Measurements from ENCODE around the gene SLC6A8.
"Not testable (repeated sequence)": the region's sequence is repeated elsewhere in the genome, so short reads cannot be mapped to it uniquely, and the experiment has no call there.

SLC6A8 gene

GRCh38 chrX:153671589-153672530, 15.9 kb upstream of the SLC6A8 start:
- no peak for DNase-seq (ENCODE audit: low read depth in 1 of 2, low spot score in 1 of 2)

DNA sequence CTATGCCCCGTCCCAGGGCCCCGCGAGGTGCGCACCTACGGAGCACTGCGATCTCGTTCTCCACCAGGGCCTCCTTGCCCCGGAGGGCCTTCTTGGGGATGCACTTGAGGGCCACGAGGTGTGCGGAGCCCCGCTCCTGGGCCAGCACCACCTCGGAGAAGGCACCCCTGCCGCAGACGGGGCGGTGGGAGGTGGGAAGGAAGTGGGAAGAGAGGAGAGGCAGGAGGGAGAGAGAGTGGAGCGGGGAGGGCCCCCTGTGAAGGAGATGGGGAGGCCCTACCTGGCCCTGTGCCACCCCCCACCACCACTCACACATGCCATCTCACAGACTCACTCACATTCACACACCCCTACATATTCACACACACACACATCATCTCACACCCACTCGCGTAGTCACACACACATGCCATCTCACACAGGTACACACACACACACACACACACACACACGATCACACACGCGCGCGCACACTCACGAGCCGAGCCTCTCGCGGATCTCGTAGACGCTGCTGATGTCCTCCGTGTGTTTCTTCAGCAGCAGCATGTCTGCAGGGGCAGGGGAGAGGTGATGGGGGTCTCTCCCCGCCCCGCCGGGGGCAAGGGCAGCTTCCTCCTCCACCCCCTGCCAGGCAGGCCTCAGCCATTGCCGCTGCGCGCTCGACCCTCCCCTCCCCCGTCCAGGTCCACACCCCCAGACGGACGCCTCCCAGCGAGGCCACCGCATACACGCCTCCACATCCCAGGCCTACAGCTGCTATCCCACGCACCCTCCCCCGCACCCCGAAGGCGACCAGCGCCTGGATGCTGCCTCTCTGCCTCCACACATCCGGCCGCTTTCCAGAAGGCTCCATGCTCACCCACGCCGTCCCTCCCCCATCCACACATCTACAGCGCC, 14.9 kb upstream of the SLC6A8 start:
- DNase-seq (ENCODE audit: low read depth in 1 of 2, low spot score in 1 of 2): no peak

DNA sequence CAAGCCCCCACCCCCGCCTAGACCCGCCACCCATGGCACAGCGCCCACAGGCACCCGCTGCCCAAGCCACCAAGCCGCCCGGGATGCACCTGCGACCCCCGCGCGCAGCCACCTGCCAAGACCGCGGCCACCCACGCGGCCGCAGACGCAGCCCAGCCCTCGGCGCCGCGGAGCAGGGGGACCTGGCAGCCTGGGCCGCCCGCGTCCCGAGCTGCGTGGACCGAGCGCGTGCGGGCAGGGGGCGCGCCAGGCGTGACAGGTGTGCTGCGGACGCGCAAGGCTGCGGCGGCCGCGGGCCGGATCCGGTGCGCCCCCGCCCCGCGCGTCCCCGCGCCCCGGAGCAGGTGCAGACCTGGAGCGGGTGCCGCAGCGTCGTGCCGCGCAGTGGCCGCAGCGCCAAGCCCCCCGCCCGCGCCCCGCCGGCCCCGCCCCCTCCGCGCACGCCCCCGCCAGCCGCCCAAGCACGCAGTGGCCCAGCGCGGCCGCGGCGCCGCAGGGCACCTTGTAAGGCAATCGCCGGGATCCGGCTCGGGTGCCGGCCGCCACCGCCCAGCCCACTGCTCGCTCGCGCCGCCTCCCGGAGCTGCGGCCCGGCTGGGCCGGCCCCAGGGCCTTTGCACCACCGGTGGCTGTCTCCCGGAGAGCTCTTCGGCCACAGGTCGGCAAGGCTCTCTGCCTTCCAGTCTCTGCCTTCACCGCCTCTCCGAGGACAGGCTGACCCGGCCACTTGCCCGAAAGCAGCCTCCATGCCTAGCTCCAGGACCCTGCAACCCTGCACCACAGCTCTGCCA, 14.1 kb upstream of the SLC6A8 start, which contains the start of gene PNCK:
PNCK (minus strand) TSS at position 386 of the 791 bp plus-strand sequence. CDS start 737 bp downstream, outside the sequence.
- no peak for DNase-seq (ENCODE audit: low read depth in 1 of 2, low spot score in 1 of 2)

GRCh38 chrX:153674219-153674851, 13.4 kb upstream of the SLC6A8 start:
- no peak for DNase-seq (ENCODE audit: low read depth in 1 of 2, low spot score in 1 of 2)

DNA sequence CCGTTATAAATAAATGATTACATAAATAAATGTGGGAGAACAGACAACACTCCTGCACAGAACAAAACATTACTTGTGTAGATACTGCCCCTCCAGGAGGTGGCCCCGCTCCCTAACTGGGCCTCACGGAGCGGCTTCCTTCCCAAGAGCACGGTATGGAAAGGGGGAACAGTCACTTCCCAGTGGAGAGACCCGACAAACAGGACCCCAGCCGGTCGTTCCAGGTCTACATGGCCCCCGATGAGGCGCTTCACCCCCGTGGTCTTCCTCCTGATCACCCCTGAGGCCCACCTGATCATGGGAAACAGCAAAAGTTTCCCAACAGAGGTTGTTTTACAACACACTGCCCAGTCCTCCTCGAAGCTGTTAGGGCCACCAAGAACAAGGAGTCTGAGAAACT, 6.6 kb upstream of the SLC6A8 start:
- no peak for DNase-seq (ENCODE audit: low read depth in 1 of 2, low spot score in 1 of 2)

- DNase-seq (ENCODE audit: low read depth in 1 of 2, low spot score in 1 of 2): not testable (repeated sequence)
These were observed 4.2 kb upstream of the SLC6A8 start for GRCh38 chrX:153683486-153683885.

DNA sequence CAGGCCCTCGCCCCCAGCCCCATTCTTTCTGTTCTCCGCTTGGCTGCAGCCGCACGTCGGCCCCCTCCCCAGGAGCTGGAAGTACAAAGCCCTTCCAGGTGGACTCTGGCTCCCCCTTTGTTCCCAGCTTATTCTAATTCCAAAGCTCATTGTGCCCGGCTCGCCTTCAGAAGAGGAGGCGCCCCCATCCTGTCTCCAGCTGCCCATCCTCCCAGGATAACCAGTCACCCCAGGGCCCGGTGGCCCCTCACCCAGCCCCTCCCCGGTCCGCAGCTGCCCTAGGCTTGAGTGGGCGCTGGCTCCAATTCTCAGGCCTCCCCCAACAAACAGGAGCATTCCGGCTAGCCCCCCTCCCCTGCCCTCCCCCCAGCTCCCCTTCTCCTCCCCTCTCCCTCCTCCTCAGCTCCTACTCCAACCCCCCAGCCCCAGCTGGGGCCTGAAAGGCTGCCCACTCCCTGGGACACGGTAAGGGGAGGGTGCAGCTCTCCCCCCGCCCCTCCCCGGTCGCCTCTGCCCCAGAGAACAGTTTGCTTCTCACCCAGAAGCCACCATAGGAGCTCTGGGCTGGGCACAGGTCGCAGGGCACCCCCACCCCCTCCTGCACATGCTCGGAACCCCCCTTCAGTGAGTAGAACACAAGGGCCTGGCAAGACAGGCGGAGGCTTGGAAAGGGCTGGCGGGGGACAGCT, 3.1 kb upstream of the SLC6A8 start:
- DNase-seq (ENCODE audit: low read depth in 1 of 2, low spot score in 1 of 2): no peak

- no peak for DNase-seq (ENCODE audit: low read depth in 1 of 2, low spot score in 1 of 2)
These were observed 2.6 kb upstream of the SLC6A8 start for GRCh38 chrX:153685156-153685536.

DNA sequence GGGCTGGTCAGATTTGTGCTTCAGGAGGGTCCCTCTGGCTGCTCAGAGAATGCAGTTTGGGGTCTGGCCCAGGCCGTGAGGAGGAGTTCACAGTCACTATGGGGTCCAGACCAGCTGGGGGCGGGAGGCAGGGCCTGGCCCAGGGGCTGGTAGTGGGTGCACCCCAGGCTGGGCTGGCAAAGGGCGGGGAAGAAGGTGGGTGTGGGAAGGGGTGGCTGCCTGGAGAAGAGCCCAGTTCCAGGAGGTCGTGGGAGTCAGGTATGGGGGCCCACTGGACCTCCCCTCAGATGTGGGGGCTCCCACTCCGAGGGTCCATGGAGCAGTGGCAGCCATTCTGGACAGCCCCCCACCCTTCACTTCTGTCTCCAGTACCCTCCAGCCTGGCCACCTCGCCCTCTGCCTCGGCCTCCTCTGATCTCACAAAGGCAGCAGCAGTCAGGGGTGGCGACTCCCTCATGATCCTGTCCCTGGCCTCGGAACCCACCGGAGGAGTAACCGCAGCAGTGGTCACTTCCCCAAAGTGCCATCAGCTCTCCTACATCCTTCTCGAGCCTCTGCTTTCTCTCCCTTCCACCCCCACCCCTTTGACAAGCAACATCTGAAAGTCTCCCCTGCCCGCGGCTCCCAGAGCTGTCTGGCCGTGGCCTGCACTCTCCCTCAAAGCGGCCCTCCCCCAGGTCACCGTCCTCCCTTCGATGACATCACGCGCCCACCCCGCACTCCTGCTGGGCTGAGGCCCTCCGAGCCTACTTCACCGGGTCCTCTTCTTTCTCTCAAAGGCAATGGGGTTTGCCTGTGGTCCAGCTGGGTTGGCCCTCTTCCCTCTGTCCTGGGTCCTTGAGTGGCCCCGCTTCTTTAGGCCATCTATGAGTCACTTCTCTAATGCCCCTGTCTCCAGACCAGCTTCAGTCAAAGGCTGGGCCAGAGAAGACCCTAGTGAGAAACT, 1.7 kb upstream of the SLC6A8 start:
- DNase-seq (ENCODE audit: low read depth in 1 of 2, low spot score in 1 of 2): no peak

- no peak for DNase-seq (ENCODE audit: low read depth in 1 of 2, low spot score in 1 of 2)
These were observed 1.0 kb upstream of the SLC6A8 start for GRCh38 chrX:153686711-153687110.

DNA sequence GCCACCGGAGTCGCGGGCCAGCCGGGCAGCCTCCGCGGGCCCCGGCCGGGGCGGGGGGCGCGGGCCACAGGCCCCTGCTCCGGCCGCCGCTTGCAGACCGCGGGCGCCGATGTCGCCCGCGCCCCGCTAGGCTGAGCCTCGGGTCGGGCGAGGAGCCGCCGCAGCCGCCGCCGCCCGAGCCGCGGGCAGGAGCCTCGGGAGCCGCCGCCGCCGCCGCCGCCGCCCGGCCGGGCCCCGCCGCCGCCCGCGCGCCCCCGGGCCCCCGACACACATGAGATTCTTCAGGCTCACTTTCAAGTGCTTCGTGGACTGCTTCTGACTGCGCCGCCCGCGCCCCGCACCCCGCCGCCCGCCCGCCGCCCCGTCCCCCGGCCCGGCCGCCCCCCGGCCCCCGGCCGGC, 345 bp downstream of the SLC6A8 start:
- no peak for DNase-seq (ENCODE audit: low read depth in 1 of 2, low spot score in 1 of 2)

GRCh38 chrX:153688506-153688905, 780 bp downstream of the SLC6A8 start:
- DNase-seq (ENCODE audit: low read depth in 1 of 2, low spot score in 1 of 2): no peak

GRCh38 chrX:153688911-153689590, 1.3 kb downstream of the SLC6A8 start:
- no peak for DNase-seq (ENCODE audit: low read depth in 1 of 2, low spot score in 1 of 2)

DNA sequence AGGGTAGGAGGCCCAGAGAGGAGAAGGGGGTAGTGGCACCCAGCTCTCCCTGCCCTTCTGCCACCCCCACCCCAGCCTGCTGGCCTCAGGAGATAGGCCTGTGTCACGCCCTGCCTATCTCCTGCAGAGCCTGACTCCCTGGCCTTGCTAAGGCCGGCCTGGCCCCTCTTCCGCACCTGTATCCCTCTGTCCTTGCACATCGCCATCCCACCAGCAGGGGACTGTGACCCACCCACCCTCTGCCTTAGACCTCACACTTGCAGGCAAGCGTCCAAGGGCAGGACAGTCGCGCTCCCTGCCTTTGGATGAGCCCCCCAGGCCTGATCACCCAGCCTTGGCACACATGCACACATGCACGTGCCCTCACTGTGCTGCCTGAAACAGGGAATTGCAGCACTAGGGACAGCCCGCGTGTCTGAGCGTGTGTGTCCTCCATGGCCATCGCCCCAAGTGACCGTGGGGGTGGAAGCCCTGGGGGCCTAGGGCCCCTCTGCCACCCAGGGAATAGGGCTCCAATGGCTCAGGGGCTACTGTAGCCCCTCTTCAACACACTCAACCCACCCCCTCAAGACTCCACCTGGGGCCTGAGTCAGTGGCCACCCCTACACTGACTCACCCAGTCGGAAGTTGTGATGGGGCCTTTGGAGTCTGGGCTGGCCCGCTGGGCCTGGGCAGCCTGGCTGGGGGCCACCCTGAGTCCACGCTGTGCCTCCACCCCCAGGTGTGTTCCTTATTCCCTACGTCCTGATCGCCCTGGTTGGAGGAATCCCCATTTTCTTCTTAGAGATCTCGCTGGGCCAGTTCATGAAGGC, 2.1 kb downstream of the SLC6A8 start:
- no peak for DNase-seq (ENCODE audit: low read depth in 1 of 2, low spot score in 1 of 2)

GRCh38 chrX:153690466-153690865, 2.7 kb downstream of the SLC6A8 start:
- no peak for DNase-seq (ENCODE audit: low read depth in 1 of 2, low spot score in 1 of 2)

DNA sequence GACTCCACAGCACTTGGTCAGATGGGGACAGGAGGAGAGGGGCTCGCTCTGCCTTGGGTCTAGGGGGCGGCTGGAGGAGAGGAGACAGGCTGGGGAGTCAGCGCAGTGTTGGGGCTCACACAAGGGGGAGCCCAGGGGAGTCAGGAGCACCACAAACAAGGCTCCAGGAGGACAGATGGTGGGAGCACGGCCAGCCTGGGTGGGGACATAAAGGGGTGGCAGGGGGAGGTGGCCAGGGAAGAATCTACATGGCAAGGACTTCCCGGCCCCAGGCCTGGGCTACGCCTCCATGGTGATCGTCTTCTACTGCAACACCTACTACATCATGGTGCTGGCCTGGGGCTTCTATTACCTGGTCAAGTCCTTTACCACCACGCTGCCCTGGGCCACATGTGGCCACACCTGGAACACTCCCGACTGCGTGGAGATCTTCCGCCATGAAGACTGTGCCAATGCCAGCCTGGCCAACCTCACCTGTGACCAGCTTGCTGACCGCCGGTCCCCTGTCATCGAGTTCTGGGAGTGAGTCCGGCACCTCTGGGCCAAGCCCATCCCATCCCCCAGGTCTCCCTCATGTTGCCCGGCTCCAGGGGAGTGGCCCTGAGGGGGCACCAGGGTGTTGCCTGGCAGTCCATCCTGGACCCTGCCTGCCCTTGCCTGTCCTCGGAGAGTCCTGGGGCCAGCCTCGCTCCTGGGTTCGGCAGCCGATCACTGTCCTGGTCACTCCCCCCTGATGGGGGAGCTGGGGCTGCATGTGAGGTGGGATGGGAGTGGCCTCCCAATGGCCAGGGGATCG, 3.5 kb downstream of the SLC6A8 start:
- not testable (repeated sequence) for DNase-seq (ENCODE audit: low read depth in 1 of 2, low spot score in 1 of 2)

DNA sequence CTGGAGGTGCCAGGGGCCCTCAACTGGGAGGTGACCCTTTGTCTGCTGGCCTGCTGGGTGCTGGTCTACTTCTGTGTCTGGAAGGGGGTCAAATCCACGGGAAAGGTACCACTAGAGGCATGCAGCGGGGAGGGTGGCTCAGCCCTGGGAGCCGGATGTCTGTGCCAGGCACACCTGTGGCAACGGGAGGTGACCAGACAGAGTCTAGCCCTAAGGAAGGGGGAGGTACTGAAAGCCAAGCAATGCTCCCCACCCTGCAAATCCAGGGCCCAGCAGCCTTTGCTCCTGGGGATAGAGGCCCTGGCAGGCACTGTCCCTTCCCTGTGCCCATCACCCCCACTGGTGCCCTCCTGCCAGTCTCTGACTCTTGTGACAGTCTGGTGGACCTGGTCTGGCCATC, 4.3 kb downstream of the SLC6A8 start:
- DNase-seq (ENCODE audit: low read depth in 1 of 2, low spot score in 1 of 2): no peak

Data from stimulated activated CD4-positive, alpha-beta T cell treated with anti-CD3 and anti-CD28 coated beads, Interleukin-15, amount 100 ng/mL, for 1 hour (primary cell).